Right kidney (tissue), 1 donor: ENCODE measurements around the gene ASCL2.

Source experiments
- DNase-seq: peaks from one replicate; pipeline ENCODE4 v3.0.0-alpha.2; 2016

ASCL2 gene

GRCh38 chr11:2309251-2310072 lies 39.1 kb upstream of the ASCL2 start:
- no peak for DNase-seq

GRCh38 chr11:2308713-2309112 lies 38.3 kb upstream of the ASCL2 start:
- DNase-seq: no peak

- no peak for DNase-seq
These were observed 37.3 kb upstream of the ASCL2 start for GRCh38 chr11:2307501-2308331.

- peak; percentile 65 for DNase-seq
These were observed 36.6 kb upstream of the ASCL2 start for GRCh38 chr11:2306877-2307500.

- peak; percentile 78 for DNase-seq
These were observed 36.0 kb upstream of the ASCL2 start for GRCh38 chr11:2306452-2306823.

- DNase-seq: peak; percentile 62
These were observed 35.5 kb upstream of the ASCL2 start for GRCh38 chr11:2305788-2306451.

GRCh38 chr11:2305140-2305778 lies 34.9 kb upstream of the ASCL2 start:
- peak; percentile 75 for DNase-seq

- DNase-seq: no peak
These were observed 34.2 kb upstream of the ASCL2 start for GRCh38 chr11:2304506-2305139.

- no peak for DNase-seq
These were observed 33.5 kb upstream of the ASCL2 start for GRCh38 chr11:2303627-2304505.

GRCh38 chr11:2302896-2303626 lies 32.7 kb upstream of the ASCL2 start:
- no peak for DNase-seq

- no peak for DNase-seq
These were observed 32.0 kb upstream of the ASCL2 start for GRCh38 chr11:2302306-2302895.

GRCh38 chr11:2301631-2302305 lies 31.4 kb upstream of the ASCL2 start, which contains the start of the genes C11orf21 and TSPAN32:
C11orf21 (minus strand) TSS chr11:2301918; CDS start chr11:2301808, 110 bp downstream.
TSPAN32 (plus strand) TSS chr11:2302013; CDS start chr11:2302150, 137 bp downstream.
- no peak for DNase-seq

GRCh38 chr11:2300936-2301630 lies 30.7 kb upstream of the ASCL2 start:
- DNase-seq: no peak

- DNase-seq: no peak
These were observed 30.0 kb upstream of the ASCL2 start for GRCh38 chr11:2300290-2300935.

- DNase-seq: no peak
These were observed 29.4 kb upstream of the ASCL2 start for GRCh38 chr11:2299773-2300172.

- DNase-seq: peak; percentile 64
These were observed 28.7 kb upstream of the ASCL2 start for GRCh38 chr11:2298795-2299761.
